ENCODE results near the gene ABCC6.
"Not testable (repeated sequence)": the region's sequence is repeated elsewhere in the genome, so short reads cannot be mapped to it uniquely, and the experiment has no call there.

Gene ABCC6

GRCh38 chr16:16149710-16150116 is 73.6 kb downstream of the ABCC6 start:
- WGBS (ENCODE audit: insufficient coverage) = 93% methylated on average over 10 of the region's 10 CpGs
- no peak for DNase-seq
- POLR2A ChIA-PET = no interaction called here
- Histone ChIP-seq H3K27me3 (replicated peaks in 2 of 5; ENCODE audit: control insufficient read depth in 4 of 5, insufficient read depth in 5 of 5, low read length in 4 of 5) (no peaks in the 10 kb centered on the region), H3K4me1 (ENCODE audit: control extremely low read depth in 1 of 4, control insufficient read depth in 4 of 4, insufficient read depth in 4 of 4, low read length in 3 of 4) (peaks cover 0 to 8% (median 0%) of the 10 kb centered on the region in 4 experiments), H3K4me3 (ENCODE audit: control insufficient read depth in 1 of 7, extremely low read depth in 1 of 7, insufficient read depth in 4 of 7, low read depth in 2 of 7, low read length in 6 of 7) (no peak overlapping the region), H3K36me3 (ENCODE audit: control insufficient read depth in 4 of 4, insufficient read depth in 4 of 4, low read length in 3 of 4) (peaks cover 5 to 27% (median 15%) of the 10 kb centered on the region in 4 experiments), H3K27ac (ENCODE audit: insufficient read depth in 1 of 2, low read depth in 1 of 2, low read length in 2 of 2, poor library complexity in 1 of 2, severe bottlenecking in 2 of 2) (no peak overlapping the region), H3K9me3 (ENCODE audit: control extremely low read depth in 1 of 5, control insufficient read depth in 4 of 5, insufficient read depth in 2 of 5, low read depth in 1 of 5, low read length in 4 of 5) (no peaks in the 10 kb centered on the region)
- CTCF ChIA-PET = no interaction called here

GRCh38 chr16:16148755-16149154 is 74.5 kb downstream of the ABCC6 start:
- CTCF ChIA-PET = interaction anchor here (0.6 to 1.0 kb wide), 2 partner anchors 27 to 445 kb away, joined by 3 read pairs; no protein-coding TSS in a partner anchor

GRCh38 chr16:16148000-16148599 is 75.2 kb downstream of the ABCC6 start:
- 85% methylated on average over 14 of the region's 15 CpGs for WGBS (ENCODE audit: insufficient coverage)
- POLR2A ChIA-PET = not testable (repeated sequence)

More at GRCh38 chr16:16148755-16149154, 74.5 kb downstream of the ABCC6 start:
- Histone ChIP-seq H3K27ac (ENCODE audit: insufficient read depth in 1 of 2, low read depth in 1 of 2, low read length in 2 of 2, poor library complexity in 1 of 2, severe bottlenecking in 2 of 2) (no peak overlapping the region), H3K4me1 (ENCODE audit: control extremely low read depth in 1 of 4, control insufficient read depth in 4 of 4, insufficient read depth in 4 of 4, low read length in 3 of 4) (peaks cover 0 to under 1% (median 0%) of the 10 kb centered on the region in 4 experiments), H3K9me3 (ENCODE audit: control extremely low read depth in 1 of 5, control insufficient read depth in 4 of 5, insufficient read depth in 2 of 5, low read depth in 1 of 5, low read length in 4 of 5) (no peaks in the 10 kb centered on the region), H3K4me3 (ENCODE audit: control insufficient read depth in 1 of 7, extremely low read depth in 1 of 7, insufficient read depth in 4 of 7, low read depth in 2 of 7, low read length in 6 of 7) (no peak overlapping the region), H3K27me3 (replicated peaks in 2 of 5; ENCODE audit: control insufficient read depth in 4 of 5, insufficient read depth in 5 of 5, low read length in 4 of 5) (no peaks in the 10 kb centered on the region), H3K36me3 (ENCODE audit: control insufficient read depth in 4 of 4, insufficient read depth in 4 of 4, low read length in 3 of 4) (peaks cover 5 to 36% (median 22%) of the 10 kb centered on the region in 4 experiments)
- DNase-seq = no peak
- 94% methylated on average over 8 of the region's 9 CpGs for WGBS (ENCODE audit: insufficient coverage)
- POLR2A ChIA-PET = no interaction called here

GRCh38 chr16:16147316-16147999 is 75.8 kb downstream of the ABCC6 start:
- no peaks in the 10 kb centered on the region for H3K27me3 ChIP-seq (replicated peaks in 2 of 5; ENCODE audit: control insufficient read depth in 4 of 5, insufficient read depth in 5 of 5, low read length in 4 of 5)
- H3K9me3 ChIP-seq (ENCODE audit: control extremely low read depth in 1 of 5, control insufficient read depth in 4 of 5, insufficient read depth in 2 of 5, low read depth in 1 of 5, low read length in 4 of 5) = no peaks in the 10 kb centered on the region
- H3K27ac ChIP-seq (ENCODE audit: insufficient read depth in 1 of 2, low read depth in 1 of 2, low read length in 2 of 2, poor library complexity in 1 of 2, severe bottlenecking in 2 of 2) = no peak overlapping the region
- POLR2A ChIA-PET = interaction anchor here (0.5 kb wide), 1 partner anchor 13 kb away, joined by 8 read pairs; no protein-coding TSS in a partner anchor
- peaks cover 5 to 45% (median 30%) of the 10 kb centered on the region in 4 experiments for H3K36me3 ChIP-seq (ENCODE audit: control insufficient read depth in 4 of 4, insufficient read depth in 4 of 4, low read length in 3 of 4)
- 95% methylated on average over 12 of the region's 17 CpGs for WGBS (ENCODE audit: insufficient coverage)
- CTCF ChIA-PET = no interaction called here
- peaks cover 0 to 8% (median 7%) of the 10 kb centered on the region in 4 experiments for H3K4me1 ChIP-seq (ENCODE audit: control extremely low read depth in 1 of 4, control insufficient read depth in 4 of 4, insufficient read depth in 4 of 4, low read length in 3 of 4)
- no peak for DNase-seq
- no peak overlapping the region for H3K4me3 ChIP-seq (ENCODE audit: control insufficient read depth in 1 of 7, extremely low read depth in 1 of 7, insufficient read depth in 4 of 7, low read depth in 2 of 7, low read length in 6 of 7)

More at GRCh38 chr16:16148000-16148599, 75.2 kb downstream of the ABCC6 start:
- not testable (repeated sequence) for H3K4me1 ChIP-seq (ENCODE audit: control extremely low read depth in 1 of 4, control insufficient read depth in 4 of 4, insufficient read depth in 4 of 4, low read length in 3 of 4); H3K27ac ChIP-seq (ENCODE audit: insufficient read depth in 1 of 2, low read depth in 1 of 2, low read length in 2 of 2, poor library complexity in 1 of 2, severe bottlenecking in 2 of 2); H3K9me3 ChIP-seq (ENCODE audit: control extremely low read depth in 1 of 5, control insufficient read depth in 4 of 5, insufficient read depth in 2 of 5, low read depth in 1 of 5, low read length in 4 of 5); H3K4me3 ChIP-seq (ENCODE audit: control insufficient read depth in 1 of 7, extremely low read depth in 1 of 7, insufficient read depth in 4 of 7, low read depth in 2 of 7, low read length in 6 of 7); H3K27me3 ChIP-seq (replicated peaks in 2 of 5; ENCODE audit: control insufficient read depth in 4 of 5, insufficient read depth in 5 of 5, low read length in 4 of 5); DNase-seq
- peaks cover 5 to 40% (median 26%) of the 10 kb centered on the region in 4 experiments for H3K36me3 ChIP-seq (ENCODE audit: control insufficient read depth in 4 of 4, insufficient read depth in 4 of 4, low read length in 3 of 4)
- CTCF ChIA-PET = interaction anchor here (1.0 kb wide), 1 partner anchor 27 kb away, joined by 3 read pairs; no protein-coding TSS in a partner anchor

- no peak overlapping the region for H3K4me3 ChIP-seq (ENCODE audit: control insufficient read depth in 1 of 7, extremely low read depth in 1 of 7, insufficient read depth in 4 of 7, low read depth in 2 of 7, low read length in 6 of 7)
- H3K4me1 ChIP-seq (ENCODE audit: control extremely low read depth in 1 of 4, control insufficient read depth in 4 of 4, insufficient read depth in 4 of 4, low read length in 3 of 4) = peaks cover 0 to 11% (median 9%) of the 10 kb centered on the region in 4 experiments
- peaks cover 5 to 52% (median 37%) of the 10 kb centered on the region in 4 experiments for H3K36me3 ChIP-seq (ENCODE audit: control insufficient read depth in 4 of 4, insufficient read depth in 4 of 4, low read length in 3 of 4)
- 74% methylated on average over 13 of the region's 14 CpGs for WGBS (ENCODE audit: insufficient coverage)
- ChIA-PET CTCF (no interaction called here), POLR2A (no interaction called here)
- H3K27ac ChIP-seq (ENCODE audit: insufficient read depth in 1 of 2, low read depth in 1 of 2, low read length in 2 of 2, poor library complexity in 1 of 2, severe bottlenecking in 2 of 2) = no peak overlapping the region
- no peaks in the 10 kb centered on the region for H3K27me3 ChIP-seq (replicated peaks in 2 of 5; ENCODE audit: control insufficient read depth in 4 of 5, insufficient read depth in 5 of 5, low read length in 4 of 5)
- no peak for DNase-seq
- no peaks in the 10 kb centered on the region for H3K9me3 ChIP-seq (ENCODE audit: control extremely low read depth in 1 of 5, control insufficient read depth in 4 of 5, insufficient read depth in 2 of 5, low read depth in 1 of 5, low read length in 4 of 5)
Observed at GRCh38 chr16:16146380-16147315, 76.6 kb downstream of the ABCC6 start.

GRCh38 chr16:16145286-16145685 is 78.0 kb downstream of the ABCC6 start:
- ChIA-PET POLR2A (no interaction called here), CTCF (interaction anchor here (1.2 kb wide), 1 partner anchor 9 kb away, joined by 5 read pairs; no protein-coding TSS in a partner anchor)
- DNase-seq = no peak
- Histone ChIP-seq H3K4me3 (ENCODE audit: control insufficient read depth in 1 of 7, extremely low read depth in 1 of 7, insufficient read depth in 4 of 7, low read depth in 2 of 7, low read length in 6 of 7) (no peak overlapping the region), H3K4me1 (ENCODE audit: control extremely low read depth in 1 of 4, control insufficient read depth in 4 of 4, insufficient read depth in 4 of 4, low read length in 3 of 4) (peaks cover 0 to 11% (median 9%) of the 10 kb centered on the region in 4 experiments), H3K27ac (ENCODE audit: insufficient read depth in 1 of 2, low read depth in 1 of 2, low read length in 2 of 2, poor library complexity in 1 of 2, severe bottlenecking in 2 of 2) (peak overlapping the region in 1 of 2 experiments; percentile 9), H3K36me3 (ENCODE audit: control insufficient read depth in 4 of 4, insufficient read depth in 4 of 4, low read length in 3 of 4) (peaks cover 5 to 66% (median 50%) of the 10 kb centered on the region in 4 experiments), H3K9me3 (ENCODE audit: control extremely low read depth in 1 of 5, control insufficient read depth in 4 of 5, insufficient read depth in 2 of 5, low read depth in 1 of 5, low read length in 4 of 5) (no peaks in the 10 kb centered on the region), H3K27me3 (replicated peaks in 2 of 5; ENCODE audit: control insufficient read depth in 4 of 5, insufficient read depth in 5 of 5, low read length in 4 of 5) (no peaks in the 10 kb centered on the region)
- WGBS (ENCODE audit: insufficient coverage) = 95% methylated on average over 3 of the region's 5 CpGs

Measured in common myeloid progenitor, CD34-positive (primary cell).